D721Med (cell line): ENCODE measurements around the gene NUP214.
"Not testable (repeated sequence)": the region's sequence is repeated elsewhere in the genome, so short reads cannot be mapped to it uniquely, and the experiment has no call there.

ENCODE experiments used
- DNase-seq: peaks from one replicate; pipeline ENCODE4 v3.0.0; 2011; ENCODE audit warnings: low spot score; ENCODE audit not compliant: insufficient read length
- FAIRE-seq: peaks from 2 replicates; lab custom pipeline; 2011; peaks lifted over from hg19 to GRCh38; lab: Jason Lieb, UNC
- TF ChIP-seq, protein P1 (sequence below): IDR thresholded peaks from 2 replicates; pipeline ENCODE4 v1.5.1; 2012; ENCODE audit warnings: mild to moderate bottlenecking, control low read depth; ENCODE audit not compliant: insufficient read depth; ENCODE audit errors: missing control alignments

NUP214 gene

DNA sequence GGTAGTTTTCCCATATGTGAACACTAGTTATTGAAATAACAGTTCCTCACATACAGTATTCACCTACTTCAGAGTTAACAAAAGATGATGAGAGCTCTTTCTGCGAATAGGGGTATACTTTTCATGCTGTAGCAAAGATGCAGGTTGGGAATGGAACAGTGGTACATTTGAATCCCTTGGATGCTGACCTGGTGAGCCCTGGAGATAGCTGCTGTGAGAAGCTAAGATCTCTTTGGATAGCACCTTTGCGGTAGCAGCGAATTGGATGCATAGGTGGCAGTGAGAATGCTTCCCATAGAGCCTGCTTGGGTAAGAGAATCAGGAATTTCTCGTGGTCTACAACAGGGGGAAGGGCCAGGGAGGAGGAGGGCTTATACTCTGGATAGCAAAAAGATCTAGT is 61.2 kb downstream of the NUP214 start:
- TF ChIP-seq, protein P1, sequence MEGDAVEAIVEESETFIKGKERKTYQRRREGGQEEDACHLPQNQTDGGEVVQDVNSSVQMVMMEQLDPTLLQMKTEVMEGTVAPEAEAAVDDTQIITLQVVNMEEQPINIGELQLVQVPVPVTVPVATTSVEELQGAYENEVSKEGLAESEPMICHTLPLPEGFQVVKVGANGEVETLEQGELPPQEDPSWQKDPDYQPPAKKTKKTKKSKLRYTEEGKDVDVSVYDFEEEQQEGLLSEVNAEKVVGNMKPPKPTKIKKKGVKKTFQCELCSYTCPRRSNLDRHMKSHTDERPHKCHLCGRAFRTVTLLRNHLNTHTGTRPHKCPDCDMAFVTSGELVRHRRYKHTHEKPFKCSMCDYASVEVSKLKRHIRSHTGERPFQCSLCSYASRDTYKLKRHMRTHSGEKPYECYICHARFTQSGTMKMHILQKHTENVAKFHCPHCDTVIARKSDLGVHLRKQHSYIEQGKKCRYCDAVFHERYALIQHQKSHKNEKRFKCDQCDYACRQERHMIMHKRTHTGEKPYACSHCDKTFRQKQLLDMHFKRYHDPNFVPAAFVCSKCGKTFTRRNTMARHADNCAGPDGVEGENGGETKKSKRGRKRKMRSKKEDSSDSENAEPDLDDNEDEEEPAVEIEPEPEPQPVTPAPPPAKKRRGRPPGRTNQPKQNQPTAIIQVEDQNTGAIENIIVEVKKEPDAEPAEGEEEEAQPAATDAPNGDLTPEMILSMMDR: no peak
- DNase-seq (no peak), FAIRE-seq (no peak)

DNA sequence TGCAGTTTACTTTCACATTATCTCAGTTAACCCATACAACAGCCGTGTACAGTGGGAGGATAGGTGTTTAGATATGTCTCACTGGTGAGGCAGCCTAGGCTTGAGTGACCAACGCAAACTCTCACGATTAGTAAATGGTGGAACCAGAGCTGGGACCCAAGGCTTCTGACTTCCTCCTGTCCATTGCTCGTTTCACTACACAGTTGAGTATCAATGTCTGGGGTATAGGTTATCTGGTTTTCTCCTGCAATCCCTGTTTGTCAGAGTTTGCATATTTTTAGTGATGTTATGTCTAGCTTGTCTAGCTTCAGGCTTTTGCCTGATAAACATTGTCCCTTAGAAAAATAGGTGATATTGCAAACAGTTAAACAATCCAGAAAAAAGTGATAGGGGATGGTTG is 62.6 kb downstream of the NUP214 start:
- no peak for FAIRE-seq
- TF ChIP-seq, protein P1: no peak
- DNase-seq: no peak

GRCh38 chr9:131188976-131189375 is 63.6 kb downstream of the NUP214 start:
- FAIRE-seq (no peak), DNase-seq (no peak)
- TF ChIP-seq, protein P1: no peak

DNA sequence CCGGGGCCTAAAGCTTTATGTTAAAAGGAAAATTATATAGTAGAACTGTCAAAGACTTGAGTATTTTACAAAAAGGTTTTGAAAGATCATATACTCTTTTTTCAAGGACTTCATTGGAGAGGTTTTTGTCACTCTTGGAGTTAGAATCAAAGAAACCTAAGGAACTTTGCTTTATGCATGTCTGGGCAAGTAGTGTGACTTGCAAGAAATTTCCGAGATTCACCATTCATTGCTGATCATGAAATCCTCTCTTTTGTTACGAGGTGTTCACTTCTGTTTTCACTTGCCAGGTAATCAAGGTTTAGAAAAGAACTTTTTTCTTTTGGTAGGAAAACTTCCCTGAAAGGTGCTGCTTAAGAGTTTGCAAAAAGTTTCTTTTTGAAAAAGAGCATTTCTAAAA is 64.8 kb downstream of the NUP214 start:
- no peak for DNase-seq
- TF ChIP-seq, protein P1: no peak
- FAIRE-seq: no peak

GRCh38 chr9:131191032-131191431 is 65.6 kb downstream of the NUP214 start:
- not testable (repeated sequence) for DNase-seq, FAIRE-seq

- FAIRE-seq (no peak), DNase-seq (no peak)
- TF ChIP-seq, protein P1: no peak
Observed at GRCh38 chr9:131191857-131192256, 66.5 kb downstream of the NUP214 start.

DNA sequence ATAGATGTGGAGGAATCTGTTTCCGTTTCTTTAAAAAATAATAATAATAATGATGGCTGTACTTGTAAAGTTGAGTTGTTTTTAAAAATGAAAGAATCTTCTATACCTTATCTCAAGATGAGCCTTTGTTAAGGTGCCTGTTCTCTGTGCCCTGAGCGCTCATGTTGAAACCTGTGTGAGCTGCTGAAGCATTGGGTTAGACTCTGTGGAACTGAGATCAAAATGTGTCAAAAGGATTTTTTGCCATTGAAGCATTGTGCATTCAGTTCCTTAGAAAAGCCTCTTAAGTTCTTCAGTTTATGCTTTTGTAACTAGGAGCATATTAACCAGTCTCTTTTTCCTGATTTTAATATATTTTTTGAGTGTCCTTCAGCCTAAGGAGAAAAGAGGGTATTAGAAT is 67.7 kb downstream of the NUP214 start:
- TF ChIP-seq, protein P1: no peak
- no peak for FAIRE-seq
- no peak for DNase-seq

DNA sequence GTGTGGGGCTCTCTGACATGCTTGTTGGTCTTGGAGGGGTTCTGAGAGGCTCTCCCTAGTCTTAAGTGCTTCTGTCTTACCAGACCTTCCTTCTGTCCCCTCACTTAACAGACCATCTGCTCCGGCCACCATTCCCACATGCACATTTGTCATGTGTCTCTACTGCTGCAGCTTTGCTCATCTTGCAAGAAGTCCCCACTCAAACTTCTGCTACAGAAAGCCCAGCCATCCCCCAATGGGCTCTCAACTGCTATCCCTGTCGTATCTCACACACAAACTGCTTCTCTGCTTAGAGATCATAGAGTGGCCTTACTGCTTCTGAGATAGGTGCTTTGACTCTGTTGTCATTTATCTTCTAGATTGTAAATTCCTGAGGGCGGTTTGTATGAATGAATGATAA is 69.4 kb downstream of the NUP214 start:
- TF ChIP-seq, protein P1: no peak
- no peak for FAIRE-seq
- no peak for DNase-seq
